H9 (cell line): ENCODE measurements around the gene TIAM2. TPM values are rescaled to one million over a fixed set of nuclear protein-coding genes. Genes with fewer than 3 reads are reported as not detected.

Source experiments
- DNase-seq: peaks from one replicate; pipeline ENCODE4 v3.0.0-alpha.2; 2017
- H2AFZ ChIP-seq: one replicate; pipeline ENCODE4 v1.6.1; 2013; ENCODE audit warnings: mild to moderate bottlenecking, low read length, control low read depth, moderate library complexity
- H2AK5ac ChIP-seq: 2 replicates; pipeline ENCODE4 v1.6.1; 2013; ENCODE audit warnings: low read length, control low read depth, mixed read lengths; ENCODE audit not compliant: insufficient read length
- H2BK120ac ChIP-seq: one replicate; pipeline ENCODE4 v1.6.1; 2013; ENCODE audit warnings: low read depth, mild to moderate bottlenecking, low read length, control low read depth, inconsistent platforms; ENCODE audit not compliant: poor library complexity, severe bottlenecking
- H2BK12ac ChIP-seq: 2 replicates; pipeline ENCODE4 v1.6.1; 2013; ENCODE audit warnings: low read length, control low read depth, mixed read lengths, low read depth; ENCODE audit not compliant: insufficient read length
- H2BK15ac ChIP-seq: 2 replicates; pipeline ENCODE4 v1.6.1; 2013; ENCODE audit warnings: low read depth, low read length, control low read depth
- H2BK20ac ChIP-seq: one replicate; pipeline ENCODE4 v1.6.1; 2013; ENCODE audit warnings: low read depth, mild to moderate bottlenecking, low read length, control low read depth, inconsistent platforms; ENCODE audit not compliant: poor library complexity, severe bottlenecking
- H2BK5ac ChIP-seq: 2 replicates; pipeline ENCODE4 v1.6.1; 2013; ENCODE audit warnings: low read length, control low read depth, mixed read lengths; ENCODE audit not compliant: insufficient read length
- H3K14ac ChIP-seq: 2 replicates; pipeline ENCODE4 v1.6.1; 2013; ENCODE audit warnings: low read length, control low read depth; ENCODE audit not compliant: insufficient read depth
- H3K18ac ChIP-seq: 2 replicates; pipeline ENCODE4 v1.6.1; 2013; ENCODE audit warnings: low read depth, mild to moderate bottlenecking, mixed read lengths, low read length, control low read depth; ENCODE audit not compliant: insufficient read length
- H3K23ac ChIP-seq: 2 replicates; pipeline ENCODE4 v1.6.1; 2013; ENCODE audit warnings: low read length, control low read depth, mixed read lengths, low read depth; ENCODE audit not compliant: insufficient read length
- H3K23me2 ChIP-seq: 2 replicates; pipeline ENCODE4 v1.6.1; 2013; ENCODE audit warnings: low read depth, mild to moderate bottlenecking, mixed read lengths, low read length, control low read depth; ENCODE audit not compliant: insufficient read length, poor library complexity, severe bottlenecking
- H3K27ac ChIP-seq: 2 replicates; pipeline ENCODE4 v1.5.1; 2013; ENCODE audit warnings: low read length, control low read depth, mixed read lengths, low read depth; ENCODE audit not compliant: insufficient read length
- H3K27me3 ChIP-seq: 2 replicates; pipeline ENCODE4 v1.6.1; 2013; ENCODE audit warnings: low read length, control low read depth, inconsistent platforms; ENCODE audit not compliant: insufficient read depth
- H3K4ac ChIP-seq: 2 replicates; pipeline ENCODE4 v1.6.1; 2013; ENCODE audit warnings: low read depth, mild to moderate bottlenecking, control low read depth, inconsistent platforms, low read length, moderate library complexity
- H3K4me1 ChIP-seq: 2 replicates; pipeline ENCODE4 v1.6.1; 2013; ENCODE audit warnings: low read length, control low read depth, inconsistent platforms; ENCODE audit not compliant: insufficient read depth
- H3K4me2 ChIP-seq: 2 replicates; pipeline ENCODE4 v1.6.1; 2013; ENCODE audit warnings: low read length, control low read depth, mixed read lengths; ENCODE audit not compliant: insufficient read length, insufficient read depth
- H3K56ac ChIP-seq: 2 replicates; pipeline ENCODE4 v1.6.1; 2013; ENCODE audit warnings: low read depth, mild to moderate bottlenecking, mixed read lengths, low read length, control low read depth; ENCODE audit not compliant: insufficient read length
- H3K79me1 ChIP-seq: 2 replicates; pipeline ENCODE4 v1.6.1; 2013; ENCODE audit warnings: low read depth, mild to moderate bottlenecking, moderate library complexity, low read length, control low read depth, inconsistent platforms; ENCODE audit not compliant: insufficient read depth, poor library complexity, severe bottlenecking
- H3K79me2 ChIP-seq: 2 replicates; pipeline ENCODE4 v1.6.1; 2013; ENCODE audit warnings: low read length, control low read depth, inconsistent platforms; ENCODE audit not compliant: insufficient read depth
- H3K9ac ChIP-seq: 2 replicates; pipeline ENCODE4 v1.6.1; 2013; ENCODE audit warnings: low read length, control low read depth, mixed read lengths; ENCODE audit not compliant: insufficient read length; ENCODE audit errors: extremely low read depth
- H3K9me3 ChIP-seq: one replicate; pipeline ENCODE4 v1.6.1; 2013; ENCODE audit warnings: low read depth, low read length, inconsistent platforms; ENCODE audit not compliant: control insufficient read depth
- H3T11ph ChIP-seq: one replicate; pipeline ENCODE4 v1.6.1; 2013; ENCODE audit warnings: mild to moderate bottlenecking, low read length, control low read depth, inconsistent platforms
- H4K20me1 ChIP-seq: one replicate; pipeline ENCODE4 v1.6.1; 2013; ENCODE audit not compliant: control insufficient read depth, insufficient read length, insufficient read depth
- H4K5ac ChIP-seq: 2 replicates; pipeline ENCODE4 v1.6.1; 2013; ENCODE audit warnings: low read depth, mild to moderate bottlenecking, mixed read lengths, low read length, control low read depth; ENCODE audit not compliant: insufficient read length
- H4K8ac ChIP-seq: replicated peaks from 2 replicates; pipeline ENCODE4 v1.6.1; 2013; ENCODE audit warnings: low read length, control low read depth, mixed read lengths, low read depth; ENCODE audit not compliant: insufficient read length
- H4K91ac ChIP-seq: 2 replicates; pipeline ENCODE4 v1.6.1; 2013; ENCODE audit warnings: low read depth, mild to moderate bottlenecking, moderate library complexity, mixed read lengths, low read length, control low read depth; ENCODE audit not compliant: insufficient read length
- H3K27ac Mint-ChIP-seq, 3 experiments: 2 replicates in 2 of 3; 3 replicates in 1 of 3; pipeline ENCODE4 v1.8.0; 2020 to 2021; ENCODE audit warnings: mixed read lengths in 3 of 3, mild to moderate bottlenecking in 1 of 3, moderate library complexity in 1 of 3
- H3K27me3 Mint-ChIP-seq: 2 replicates; pipeline ENCODE4 v1.8.0; 2021; ENCODE audit warnings: low read depth, mild to moderate bottlenecking, moderate library complexity, mixed read lengths
- H3K36me3 Mint-ChIP-seq, 3 experiments: 2 replicates in 2 of 3; 3 replicates in 1 of 3; pipeline ENCODE4 v1.8.0; 2020 to 2021; ENCODE audit warnings: low read depth in 3 of 3, mixed read lengths in 3 of 3; ENCODE audit not compliant: insufficient read depth in 1 of 3
- H3K4me1 Mint-ChIP-seq, 2 experiments: 2 replicates each; pipeline ENCODE4 v1.8.0; 2020; ENCODE audit warnings: mixed read lengths in 2 of 2
- H3K4me3 Mint-ChIP-seq, 2 experiments: 2 replicates in 1 of 2; 3 replicates in 1 of 2; pipeline ENCODE4 v1.8.0; 2020 to 2021; ENCODE audit warnings: mild to moderate bottlenecking in 2 of 2, mixed read lengths in 2 of 2, moderate library complexity in 1 of 2
- H3K9me3 Mint-ChIP-seq, 2 experiments: 2 replicates in 1 of 2; 3 replicates in 1 of 2; pipeline ENCODE4 v1.8.0; 2020; ENCODE audit warnings: mild to moderate bottlenecking in 2 of 2, mixed read lengths in 2 of 2, moderate library complexity in 1 of 2
- CTCF ChIP-seq: fragments of 200-600 bp; sonication (generic); conservative IDR thresholded peaks from 3 replicates; pipeline ENCODE4 v1.8.0; 2021; ENCODE audit warnings: antibody characterized with exemption, mild to moderate bottlenecking
- WGBS: extraction: QIAGEN DNeasy Blood & Tissue Kit; methylation state at CpG from one replicate; pipeline ENCODE4 v1.1.7; 2013; ENCODE audit warnings: missing lambda C conversion rate, low lambda C conversion rate, mixed read lengths; ENCODE audit not compliant: insufficient read length; ENCODE audit errors: extremely low coverage; 5-methylcytosine and 5-hydroxymethylcytosine counted together
- total RNA-seq: library from RNA; stranded (reverse); gene quantifications from 2 replicates; pipeline ENCODE4 v1.2.1, GENCODE V29; 2021

TIAM2 gene
- total RNA-seq, 1 experiment from 2014 or later = 6.3 TPM

GRCh38 chr6:155200012-155200411, 204.9 kb downstream of the TIAM2 start:
- no peaks in the 10 kb centered on the region for H3K79me1 ChIP-seq
- H3K56ac ChIP-seq = no peak overlapping the region
- H3K9me3 ChIP-seq = no peaks in the 10 kb centered on the region
- Mint-ChIP-seq H3K27me3 (no peaks in the 10 kb centered on the region), H3K4me3 (no peak overlapping the region), H3K9me3 (no peaks in the 10 kb centered on the region; a peak in 1 of 5 replicates), H3K36me3 (peaks cover 0 to 20% (median 5%) of the 10 kb centered on the region in 3 experiments; a peak in 4 of 7 replicates), H3K27ac (no peak overlapping the region), H3K4me1 (peaks cover 0 to 10% of the 10 kb centered on the region in 2 experiments)
- no peaks in the 10 kb centered on the region for H4K20me1 ChIP-seq
- H3T11ph ChIP-seq = no peak overlapping the region
- no peak overlapping the region for H3K23ac ChIP-seq
- no peak overlapping the region for H3K9ac ChIP-seq
- H2BK20ac ChIP-seq = no peak overlapping the region
- H2AFZ ChIP-seq = no peak overlapping the region
- H3K4me1 ChIP-seq = no peaks in the 10 kb centered on the region
- no peaks in the 10 kb centered on the region for H3K79me2 ChIP-seq
- H3K27me3 ChIP-seq = no peaks in the 10 kb centered on the region
- no peak overlapping the region for H4K8ac ChIP-seq
- H3K4me2 ChIP-seq = no peak overlapping the region
- TF ChIP-seq CTCF = no peak
- no peak overlapping the region for H2BK12ac ChIP-seq
- H3K27ac ChIP-seq = no peak overlapping the region
- H3K14ac ChIP-seq = no peak overlapping the region
- no peaks in the 10 kb centered on the region for H3K23me2 ChIP-seq
- no peak overlapping the region for H4K91ac ChIP-seq
- no peak overlapping the region for H2BK5ac ChIP-seq
- no peak overlapping the region for H2AK5ac ChIP-seq
- no peak for DNase-seq
- no peak overlapping the region for H3K18ac ChIP-seq
- H2BK15ac ChIP-seq = no peak overlapping the region
- no peak overlapping the region for H2BK120ac ChIP-seq
- H4K5ac ChIP-seq = no peak overlapping the region
- H3K4ac ChIP-seq = no peak overlapping the region
- no CpG with 5 or more reads among the region's 2 CpGs for WGBS
